GM13977 (cell line): Measurements from ENCODE around the gene RAB6A.

Experiments
- DNase-seq: peaks from one replicate; pipeline ENCODE4 v3.0.0; 2012; ENCODE audit warnings: low spot score
- in situ Hi-C: fragments of 300-500 bp; cut with MboI; formaldehyde crosslinking; loops from one replicate; pipeline ENCODE4 v1.12.0; 2022; ENCODE audit warnings: low sequenced_read_pairs, low pct_unique_long_range_greater_than_20kb, mixed read lengths, inconsistent platforms; ENCODE audit not compliant: unreplicated experiment
- TF ChIP-seq, protein P1 (sequence below): IDR thresholded peaks from 2 replicates; pipeline ENCODE4 v1.5.1; 2012; ENCODE audit warnings: mild to moderate bottlenecking, control low read depth; ENCODE audit not compliant: insufficient read depth; ENCODE audit errors: extremely low read depth, missing control alignments

RAB6A gene

DNA sequence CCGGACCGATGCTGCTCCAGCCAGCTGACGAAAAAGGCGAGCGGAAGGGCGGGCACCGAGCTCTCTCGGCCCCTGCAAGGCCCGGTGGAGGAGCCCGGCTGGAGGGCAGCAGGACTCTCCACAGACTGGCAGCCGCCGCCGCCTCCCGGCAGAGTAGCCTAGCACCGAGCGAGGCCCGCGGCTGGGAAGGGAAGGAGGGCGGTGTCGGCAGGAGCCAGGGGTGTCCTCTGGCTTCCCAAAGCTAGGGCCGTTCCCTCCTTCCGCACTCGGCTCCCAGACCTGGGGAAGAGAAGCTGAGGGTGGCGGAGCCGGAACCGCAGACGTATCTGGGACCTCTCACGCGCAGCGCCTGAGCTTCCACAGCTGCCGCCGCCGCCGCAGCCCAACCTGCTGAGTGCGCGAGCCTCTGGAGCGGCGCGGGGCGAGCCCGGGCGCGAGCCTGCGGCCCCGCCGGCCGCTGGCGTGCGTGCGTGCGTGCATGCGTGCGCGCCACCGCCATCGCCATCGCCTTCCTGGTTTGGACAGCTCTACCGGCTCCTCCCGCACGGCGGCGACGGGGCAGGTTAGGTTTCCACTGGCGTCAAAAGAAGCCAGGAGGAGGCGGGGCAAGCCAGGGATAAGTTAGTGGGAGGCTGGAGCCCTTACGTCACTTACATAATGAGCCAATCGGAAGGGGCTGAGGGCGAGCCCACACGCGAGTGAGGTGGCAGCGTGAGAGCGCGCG is at the start of gene RAB6A:
Gene RAB6A, minus strand, starts transcription at position 396 of the 724 bp plus-strand sequence. CDS start 439 bp downstream, outside the sequence.
- DNase-seq = peak; percentile 98
- TF ChIP-seq, protein P1, sequence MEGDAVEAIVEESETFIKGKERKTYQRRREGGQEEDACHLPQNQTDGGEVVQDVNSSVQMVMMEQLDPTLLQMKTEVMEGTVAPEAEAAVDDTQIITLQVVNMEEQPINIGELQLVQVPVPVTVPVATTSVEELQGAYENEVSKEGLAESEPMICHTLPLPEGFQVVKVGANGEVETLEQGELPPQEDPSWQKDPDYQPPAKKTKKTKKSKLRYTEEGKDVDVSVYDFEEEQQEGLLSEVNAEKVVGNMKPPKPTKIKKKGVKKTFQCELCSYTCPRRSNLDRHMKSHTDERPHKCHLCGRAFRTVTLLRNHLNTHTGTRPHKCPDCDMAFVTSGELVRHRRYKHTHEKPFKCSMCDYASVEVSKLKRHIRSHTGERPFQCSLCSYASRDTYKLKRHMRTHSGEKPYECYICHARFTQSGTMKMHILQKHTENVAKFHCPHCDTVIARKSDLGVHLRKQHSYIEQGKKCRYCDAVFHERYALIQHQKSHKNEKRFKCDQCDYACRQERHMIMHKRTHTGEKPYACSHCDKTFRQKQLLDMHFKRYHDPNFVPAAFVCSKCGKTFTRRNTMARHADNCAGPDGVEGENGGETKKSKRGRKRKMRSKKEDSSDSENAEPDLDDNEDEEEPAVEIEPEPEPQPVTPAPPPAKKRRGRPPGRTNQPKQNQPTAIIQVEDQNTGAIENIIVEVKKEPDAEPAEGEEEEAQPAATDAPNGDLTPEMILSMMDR = peak; percentile 31
- in situ Hi-C loops = no loop called here

- TF ChIP-seq, protein P1 = no peak
- no peak for DNase-seq
- in situ Hi-C loops = no loop called here
Measured at GRCh38 chr11:73810637-73811036, 49.8 kb upstream of the RAB6A start.

DNA sequence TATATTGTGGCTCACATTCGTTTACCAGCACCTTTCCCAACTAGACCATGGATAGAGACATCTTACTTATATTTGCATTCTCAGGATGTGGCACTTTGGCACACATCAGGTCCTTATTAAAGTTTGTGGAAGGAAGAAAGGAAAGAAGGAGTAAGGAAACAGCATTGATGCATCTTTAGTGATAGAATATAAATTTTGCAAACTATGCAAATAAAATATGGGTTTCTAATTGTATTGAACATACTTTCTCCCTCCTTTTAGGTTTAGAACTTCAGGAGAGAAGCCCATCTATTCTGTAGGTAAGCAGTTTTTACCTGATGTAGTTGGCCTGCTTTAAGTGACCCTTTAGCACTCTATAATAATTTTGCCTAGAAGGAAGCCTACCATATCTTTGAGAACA is 47.2 kb upstream of the RAB6A start:
- DNase-seq = no peak
- in situ Hi-C loops = no loop called here
- TF ChIP-seq, protein P1 = no peak

DNA sequence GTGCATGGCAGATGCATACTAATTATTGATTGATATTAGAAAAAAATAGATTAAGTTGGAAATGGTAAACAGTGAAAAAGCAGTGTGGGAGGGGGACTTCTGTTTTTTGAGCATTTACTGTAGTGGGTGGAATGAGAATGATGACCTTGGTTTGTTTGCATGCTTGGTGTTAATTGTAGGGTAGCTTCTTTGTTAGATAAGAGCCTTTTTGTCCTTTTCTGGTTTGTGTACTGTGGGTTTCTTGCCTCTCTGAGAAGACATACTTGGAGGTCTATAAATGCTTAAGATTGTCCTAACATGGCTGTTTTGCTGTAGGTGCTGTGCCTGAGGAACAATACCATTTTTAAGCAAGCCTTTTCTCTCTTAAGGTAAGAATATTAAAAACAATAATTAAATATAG is 43.8 kb upstream of the RAB6A start:
- TF ChIP-seq, protein P1 = no peak
- no peak for DNase-seq
- in situ Hi-C loops = no loop called here

GRCh38 chr11:73801136-73801535 is 40.3 kb upstream of the RAB6A start:
- TF ChIP-seq, protein P1 = no peak
- no peak for DNase-seq
- in situ Hi-C loops = no loop called here

DNA sequence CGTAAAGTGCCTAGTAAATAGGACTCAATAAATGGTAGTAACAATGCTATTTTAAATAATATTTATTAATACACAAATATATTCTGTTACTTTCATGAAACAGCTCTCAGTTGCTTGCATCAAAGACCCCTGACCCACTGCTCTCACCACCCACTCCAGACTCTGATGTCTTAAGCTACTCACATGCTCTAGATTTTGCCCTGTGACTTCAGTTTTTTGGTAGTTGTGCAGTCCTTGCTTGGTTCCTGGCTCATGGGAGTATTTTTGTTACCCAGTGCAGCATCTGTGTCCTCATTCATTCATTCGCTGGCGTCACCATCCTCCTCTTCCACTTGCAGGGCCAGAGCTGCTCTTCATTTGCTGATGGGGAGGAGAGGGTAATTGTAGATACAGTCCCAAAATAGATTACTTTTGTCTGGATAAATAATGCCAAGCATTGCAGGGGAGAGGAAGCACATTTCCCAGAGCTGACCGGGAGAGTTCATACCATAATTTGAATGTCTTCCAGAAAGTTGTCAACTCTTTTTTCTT is 39.5 kb upstream of the RAB6A start:
- TF ChIP-seq, protein P1 = no peak
- in situ Hi-C loops = no loop called here

More for the DNA sequence above, 39.5 kb upstream of the RAB6A start:
- no peak for DNase-seq
